Heart left ventricle (tissue), 16 donors: ENCODE data around the gene VWA3A. TPM values are rescaled to one million over a fixed set of nuclear protein-coding genes. Genes with fewer than 3 reads are reported as not detected.

ENCODE experiments used
- ATAC-seq, 4 donors: fragments of 200-7000 bp; cut with Tn5 transposase; one replicate each; pipeline ENCODE4 v1.9.1; 2020 to 2022; ENCODE audit warnings: moderate library complexity in 4 of 4, mild to moderate bottlenecking in 3 of 4, moderate number of reproducible peaks in 1 of 4
- DNase-seq, 5 donors: peaks; one replicate each; pipeline ENCODE4 v3.0.0-alpha.2; 2020
- H3K27ac ChIP-seq, 12 donors: fragments of 200-600 bp; sonication (generic) in 4 of 12; one replicate each; pipeline versions ENCODE4 v1.5.0 to v1.8.0; 2016 to 2022; ENCODE audit warnings: mild to moderate bottlenecking in 2 of 12
- H3K27me3 ChIP-seq, 9 donors: fragments of 200-600 bp; sonication (generic) in 2 of 9; one replicate each; pipeline versions ENCODE4 v1.5.1 to v1.8.0; 2016 to 2022; ENCODE audit warnings: mild to moderate bottlenecking in 3 of 9
- H3K36me3 ChIP-seq, 9 donors: fragments of 200-600 bp; sonication (generic) in 2 of 9; one replicate each; pipeline versions ENCODE4 v1.5.0 to v1.8.0; 2018 to 2022; ENCODE audit warnings: mild to moderate bottlenecking in 2 of 9
- H3K4me1 ChIP-seq, 12 donors: fragments of 200-600 bp; sonication (generic) in 4 of 12; one replicate each; pipeline versions ENCODE4 v1.5.0 to v1.8.0; 2016 to 2022; ENCODE audit warnings: mild to moderate bottlenecking in 3 of 12
- H3K4me3 ChIP-seq, 12 donors: fragments of 200-600 bp; sonication (generic) in 4 of 12; one replicate each; pipeline versions ENCODE4 v1.5.0 to v1.8.0; 2017 to 2022; ENCODE audit warnings: mild to moderate bottlenecking in 9 of 12, moderate library complexity in 4 of 12
- H3K9me3 ChIP-seq, 12 donors: fragments of 200-600 bp; sonication (generic) in 4 of 12; one replicate each; pipeline versions ENCODE4 v1.5.0 to v1.8.0; 2016 to 2022; ENCODE audit warnings: mild to moderate bottlenecking in 1 of 12
- CTCF ChIP-seq, 12 donors: fragments of 200-600 bp; sonication (generic) in 4 of 12; IDR thresholded peaks; one replicate each; pipeline versions ENCODE4 v1.5.0 to v1.8.0; 2018 to 2022; ENCODE audit warnings: antibody characterized with exemption in 12 of 12, mild to moderate bottlenecking in 5 of 12
- POLR2A ChIP-seq, 2 donors: fragments of 450-650 bp; IDR thresholded peaks; one replicate each; pipeline ENCODE4 v1.6.1; 2017; ENCODE audit warnings: antibody characterized with exemption in 2 of 2, mild to moderate bottlenecking in 2 of 2, moderate library complexity in 2 of 2
- WGBS, 4 donors: extraction: QIAGEN DNeasy Blood & Tissue Kit in 2 of 4; methylation state at CpG; one replicate each; pipeline versions ENCODE4 v1.1.5 to v1.1.7; 2013 to 2018; 5-methylcytosine and 5-hydroxymethylcytosine counted together
- intact Hi-C, 10 donors: fragments of 100-400 bp; cut with DNase I; formaldehyde crosslinking; loops; one replicate each; pipeline versions ENCODE4 v1.11.1 to v1.14.2; 2022
- polyA plus RNA-seq, 2 donors: library from polyadenylated mRNA; stranded (reverse); fragments of 200-250 nt; gene quantifications; one replicate each; pipeline ENCODE4 v1.2.3, GENCODE V29; 2013
- total RNA-seq, 9 donors: library from RNA; depleted of rRNA in 2 of 9; stranded (reverse); fragments of >200 nt in 2 of 9; fragmentation: NEBNext Ultra II Directional in 3 of 9; extraction: Animal tissue kit (Norgen Biotek cat#: 25700) in 3 of 9; gene quantifications; one replicate each; pipeline versions ENCODE4 v1.1.0 to v1.2.4, GENCODE V29; 2016 to 2023
- donor health status: ischemic (EF 13 %, LVEDD 7.1; RV severe dilation, severe dysfunction).
- donor health status: healthy with polysubstance abuse.
- donor health status: DM: no; HTN: yes; CAD: no.
- donor health status: DM: no; HTN: no; CAD: no.
- donor health status: ischemic (EF 25% LVEDD 6.9; RV normal size, moderate dysfunction).
- donor health status: ischemic (EF 25% LVEDD 5.7; RV mildly dilated, moderate dysfunction).
- donor health status: healthy.
- donor health status: DM: yes; HTN: yes; CAD: no.
- donor health status: ischemic (EF 35%, LVEDD 5.7; RV mildly dilated, moderate dysfunction).
- donor health status: nonischemic (EF 11% LVEDD 7.7; RV severe dilation, severe dysfunction).
- donor health status: DM: yes; HTN: yes; CAD: no.
- donor health status: PGD.
- donor health status: ischemic (EF 29% LVEDD 5.4; RV normal size, mild dysfunction).
- donor health status: nonischemic (EF 23%, LVEDD 6.1; RV moderate dilation, normal function).

Gene VWA3A
- total and polyA plus RNA-seq, 11 donors: 0.03 to 1.3 (median 0.58) TPM; not detected in 1

- Histone ChIP-seq H3K27me3 (no peaks in the 10 kb centered on the region), H3K27ac (no peak overlapping the region), H3K4me1 (no peaks in the 10 kb centered on the region), H3K4me3 (no peak overlapping the region), H3K9me3 (peaks cover 0 to 6% (median 0%) of the 10 kb centered on the region in 12 donors), H3K36me3 (no peaks in the 10 kb centered on the region)
- intact Hi-C loops: no loop called here
- DNase-seq: no peak
- TF ChIP-seq POLR2A (IDR thresholded peaks at IDR 0.05): no peak
- no peak for TF ChIP-seq CTCF (IDR thresholded peaks at IDR 0.05)
- ATAC-seq: no peak
Measured at GRCh38 chr16:22130528-22130927, 38.2 kb downstream of the VWA3A start.

GRCh38 chr16:22132801-22133200, 40.5 kb downstream of the VWA3A start:
- Histone ChIP-seq H3K27me3 (no peaks in the 10 kb centered on the region), H3K27ac (no peak overlapping the region), H3K4me3 (no peak overlapping the region), H3K36me3 (no peaks in the 10 kb centered on the region), H3K4me1 (no peaks in the 10 kb centered on the region), H3K9me3 (peaks cover 0 to 6% (median 0%) of the 10 kb centered on the region in 12 donors)
- intact Hi-C loops: no loop called here
- 85 to 89% (median 87%) methylated on average over 10 of the region's 10 CpGs for WGBS, 4 donors
- no peak for TF ChIP-seq POLR2A (IDR thresholded peaks at IDR 0.05)
- TF ChIP-seq CTCF (IDR thresholded peaks at IDR 0.05): no peak
- no peak for ATAC-seq
- DNase-seq: no peak

GRCh38 chr16:22138482-22138881, 46.1 kb downstream of the VWA3A start:
- no peak for TF ChIP-seq POLR2A (IDR thresholded peaks at IDR 0.05)
- no peak for TF ChIP-seq CTCF (IDR thresholded peaks at IDR 0.05)
- Histone ChIP-seq H3K9me3 (no peaks in the 10 kb centered on the region), H3K4me3 (no peak overlapping the region), H3K4me1 (no peaks in the 10 kb centered on the region), H3K27ac (no peak overlapping the region), H3K36me3 (no peaks in the 10 kb centered on the region), H3K27me3 (no peaks in the 10 kb centered on the region)
- ATAC-seq: no peak
- WGBS, 4 donors: 63 to 86% (median 75%) methylated on average over 6 to 8 of the region's 8 CpGs
- intact Hi-C loops: no loop called here
- no peak for DNase-seq

- Histone ChIP-seq H3K36me3 (no peaks in the 10 kb centered on the region), H3K4me1 (no peaks in the 10 kb centered on the region), H3K9me3 (no peaks in the 10 kb centered on the region), H3K4me3 (no peak overlapping the region), H3K27me3 (no peaks in the 10 kb centered on the region), H3K27ac (no peak overlapping the region)
- intact Hi-C loops: no loop called here
- DNase-seq: no peak
- no peak for ATAC-seq
- TF ChIP-seq CTCF (IDR thresholded peaks at IDR 0.05) (no peak), POLR2A (IDR thresholded peaks at IDR 0.05) (no peak)
- 62 to 72% (median 66%) methylated on average over 5 to 7 of the region's 7 CpGs for WGBS, 4 donors
Measured at GRCh38 chr16:22139008-22139407, 46.7 kb downstream of the VWA3A start.
